Activated T-cell treated with anti-CD3 and anti-CD28 coated beads for 48 hours (primary cell): ENCODE results near the gene HHAT.

Experiments
- DNase-seq: peaks from one replicate; pipeline ENCODE4 v3.0.0-alpha.2; 2020; ENCODE audit warnings: low read depth

Gene HHAT

GRCh38 chr1:210328746-210329503, at the start of gene HHAT:
Gene HHAT (plus strand): TSS chr1:210328902. CDS start chr1:210348976, 20,074 bp downstream.
- DNase-seq = peak; percentile 64

GRCh38 chr1:210280221-210280620, 48.5 kb upstream of the HHAT start:
- no peak for DNase-seq

- DNase-seq = no peak
Observed at GRCh38 chr1:210288116-210288515, 40.6 kb upstream of the HHAT start.

GRCh38 chr1:210289248-210289647, 39.5 kb upstream of the HHAT start:
- no peak for DNase-seq

- DNase-seq = no peak
Observed at GRCh38 chr1:210291081-210291764, 37.5 kb upstream of the HHAT start.

GRCh38 chr1:210291786-210292230, 36.9 kb upstream of the HHAT start:
- DNase-seq = no peak

- DNase-seq = peak; percentile 37
Observed at GRCh38 chr1:210292231-210292871, 36.4 kb upstream of the HHAT start.

GRCh38 chr1:210293171-210293607, 35.5 kb upstream of the HHAT start:
- DNase-seq = no peak

- DNase-seq = no peak
Observed at GRCh38 chr1:210294999-210295745, 33.5 kb upstream of the HHAT start.

- no peak for DNase-seq
Observed at GRCh38 chr1:210296682-210297081, 32.0 kb upstream of the HHAT start.

- no peak for DNase-seq
Observed at GRCh38 chr1:210298296-210298695, 30.4 kb upstream of the HHAT start.

GRCh38 chr1:210298936-210299335, 29.8 kb upstream of the HHAT start:
- no peak for DNase-seq

- DNase-seq = no peak
Observed at GRCh38 chr1:210299501-210299900, 29.2 kb upstream of the HHAT start.

GRCh38 chr1:210300923-210301614, 27.6 kb upstream of the HHAT start:
- DNase-seq = no peak

- DNase-seq = no peak
Observed at GRCh38 chr1:210301615-210302000, 27.1 kb upstream of the HHAT start.

- DNase-seq = no peak
Observed at GRCh38 chr1:210302501-210302900, 26.2 kb upstream of the HHAT start.

GRCh38 chr1:210303391-210303790, 25.3 kb upstream of the HHAT start:
- no peak for DNase-seq

GRCh38 chr1:210310562-210311153, 18.0 kb upstream of the HHAT start:
- DNase-seq = no peak

GRCh38 chr1:210311726-210312493, 16.8 kb upstream of the HHAT start:
- DNase-seq = no peak

- DNase-seq = no peak
Observed at GRCh38 chr1:210313046-210313595, 15.6 kb upstream of the HHAT start.
